ENCODE results near the gene CYP26B1.

Gene CYP26B1

GRCh38 chr2:72118951-72119350 is 28.7 kb downstream of the CYP26B1 start:
- H3K4me3 ChIP-seq (replicated peaks; ENCODE audit: low read depth, low read length) = no peak overlapping the region
- H3K36me3 ChIP-seq (ENCODE audit: control insufficient read depth, insufficient read depth, low read length) = no peaks in the 10 kb centered on the region
- DNase-seq (ENCODE audit: extremely low read depth, insufficient read length) = no peak
- H3K27me3 ChIP-seq (replicated peaks; ENCODE audit: control insufficient read depth, insufficient read depth, low read length) = no peaks in the 10 kb centered on the region
- TF ChIP-seq CTCF (IDR thresholded peaks at IDR 0.05; ENCODE audit: insufficient read depth, low read length, poor library complexity, severe bottlenecking) = no peak

- TF ChIP-seq CTCF (IDR thresholded peaks at IDR 0.05; ENCODE audit: insufficient read depth, low read length, poor library complexity, severe bottlenecking) = no peak
- no peak overlapping the region for H3K4me3 ChIP-seq (replicated peaks; ENCODE audit: low read depth, low read length)
- no peak for DNase-seq (ENCODE audit: extremely low read depth, insufficient read length)
- H3K36me3 ChIP-seq (ENCODE audit: control insufficient read depth, insufficient read depth, low read length) = no peaks in the 10 kb centered on the region
- H3K27me3 ChIP-seq (replicated peaks; ENCODE audit: control insufficient read depth, insufficient read depth, low read length) = no peaks in the 10 kb centered on the region
Observed at GRCh38 chr2:72118386-72118785, 29.3 kb downstream of the CYP26B1 start.

- DNase-seq (ENCODE audit: extremely low read depth, insufficient read length) = no peak
- H3K4me3 ChIP-seq (replicated peaks; ENCODE audit: low read depth, low read length) = no peak overlapping the region
- no peaks in the 10 kb centered on the region for H3K36me3 ChIP-seq (ENCODE audit: control insufficient read depth, insufficient read depth, low read length)
- no peaks in the 10 kb centered on the region for H3K27me3 ChIP-seq (replicated peaks; ENCODE audit: control insufficient read depth, insufficient read depth, low read length)
- no peak for TF ChIP-seq CTCF (IDR thresholded peaks at IDR 0.05; ENCODE audit: insufficient read depth, low read length, poor library complexity, severe bottlenecking)
Observed at GRCh38 chr2:72117718-72118117, 29.9 kb downstream of the CYP26B1 start.

- no peak overlapping the region for H3K4me3 ChIP-seq (replicated peaks; ENCODE audit: low read depth, low read length)
- TF ChIP-seq CTCF (IDR thresholded peaks at IDR 0.05; ENCODE audit: insufficient read depth, low read length, poor library complexity, severe bottlenecking) = no peak
- no peaks in the 10 kb centered on the region for H3K36me3 ChIP-seq (ENCODE audit: control insufficient read depth, insufficient read depth, low read length)
- DNase-seq (ENCODE audit: extremely low read depth, insufficient read length) = no peak
- no peaks in the 10 kb centered on the region for H3K27me3 ChIP-seq (replicated peaks; ENCODE audit: control insufficient read depth, insufficient read depth, low read length)
Observed at GRCh38 chr2:72117029-72117428, 30.6 kb downstream of the CYP26B1 start.

- no peak for DNase-seq (ENCODE audit: extremely low read depth, insufficient read length)
- peak; percentile 49 for TF ChIP-seq CTCF (IDR thresholded peaks at IDR 0.05; ENCODE audit: insufficient read depth, low read length, poor library complexity, severe bottlenecking)
Observed at GRCh38 chr2:72116081-72116533, 31.6 kb downstream of the CYP26B1 start.

More at GRCh38 chr2:72116081-72116533, 31.6 kb downstream of the CYP26B1 start:
- H3K4me3 ChIP-seq (replicated peaks; ENCODE audit: low read depth, low read length) = no peak overlapping the region
- no peaks in the 10 kb centered on the region for H3K36me3 ChIP-seq (ENCODE audit: control insufficient read depth, insufficient read depth, low read length)
- no peaks in the 10 kb centered on the region for H3K27me3 ChIP-seq (replicated peaks; ENCODE audit: control insufficient read depth, insufficient read depth, low read length)

Data from GM06990 (cell line).